Chondrocyte (in vitro differentiated cells): ENCODE measurements around the gene TOX2. TPM values are rescaled to one million over a fixed set of nuclear protein-coding genes. Genes with fewer than 3 reads are reported as not detected.

Source experiments
- DNase-seq: peaks from one replicate; pipeline ENCODE4 v3.0.0; 2021; ENCODE audit warnings: mixed read lengths, low spot score
- H3K27ac Mint-ChIP-seq: one replicate; pipeline ENCODE4 v1.8.0; 2021; ENCODE audit warnings: mild to moderate bottlenecking, moderate library complexity, mixed read lengths; ENCODE audit not compliant: unreplicated experiment
- H3K27me3 Mint-ChIP-seq: 2 replicates; pipeline ENCODE4 v1.8.0; 2021; ENCODE audit warnings: low read depth, mixed read lengths
- H3K36me3 Mint-ChIP-seq: 2 replicates; pipeline ENCODE4 v1.8.0; 2021; ENCODE audit warnings: low read depth, mixed read lengths
- H3K4me1 Mint-ChIP-seq: 2 replicates; pipeline ENCODE4 v1.8.0; 2021; ENCODE audit warnings: low read depth, mild to moderate bottlenecking, mixed read lengths
- H3K4me3 Mint-ChIP-seq: one replicate; pipeline ENCODE4 v1.8.0; 2021; ENCODE audit warnings: mild to moderate bottlenecking, moderate library complexity, mixed read lengths; ENCODE audit not compliant: unreplicated experiment
- H3K9me3 Mint-ChIP-seq: 2 replicates; pipeline ENCODE4 v1.8.0; 2021; ENCODE audit warnings: low read depth, mixed read lengths
- total RNA-seq: library from RNA; stranded (reverse); gene quantifications from 3 replicates; pipeline ENCODE4 v1.2.1, GENCODE V29; 2021
- TF ChIP-seq, protein P1 (sequence below): fragments of 200-600 bp; sonication (generic); IDR thresholded peaks from 2 replicates; pipeline ENCODE4 v1.5.0; 2021; ENCODE audit warnings: antibody characterized with exemption, mild to moderate bottlenecking, moderate library complexity

The TOX2 gene
- total RNA-seq, 1 donor from 2014 or later, result 0.12 TPM

DNA sequence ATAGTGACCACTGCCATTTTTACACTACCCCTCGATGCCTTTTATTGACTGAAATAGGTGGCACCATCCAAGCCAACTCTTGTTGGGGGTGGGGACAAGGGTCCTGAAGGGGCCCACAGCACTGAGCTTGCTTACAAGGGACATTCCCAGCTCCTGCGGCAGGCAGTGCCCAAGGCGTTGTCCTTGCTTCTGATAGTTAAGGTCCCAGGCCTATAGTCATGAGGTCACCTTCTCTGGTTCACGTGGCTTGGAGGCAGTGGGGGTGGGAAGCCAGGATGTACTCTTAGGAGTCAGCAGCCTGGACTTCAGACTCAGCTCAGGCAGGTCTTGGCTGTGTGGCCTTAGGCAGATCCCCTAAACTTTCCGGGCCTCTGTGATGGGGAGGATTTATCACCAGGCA is 48.6 kb downstream of the TOX2 start:
- TF ChIP-seq, protein P1, sequence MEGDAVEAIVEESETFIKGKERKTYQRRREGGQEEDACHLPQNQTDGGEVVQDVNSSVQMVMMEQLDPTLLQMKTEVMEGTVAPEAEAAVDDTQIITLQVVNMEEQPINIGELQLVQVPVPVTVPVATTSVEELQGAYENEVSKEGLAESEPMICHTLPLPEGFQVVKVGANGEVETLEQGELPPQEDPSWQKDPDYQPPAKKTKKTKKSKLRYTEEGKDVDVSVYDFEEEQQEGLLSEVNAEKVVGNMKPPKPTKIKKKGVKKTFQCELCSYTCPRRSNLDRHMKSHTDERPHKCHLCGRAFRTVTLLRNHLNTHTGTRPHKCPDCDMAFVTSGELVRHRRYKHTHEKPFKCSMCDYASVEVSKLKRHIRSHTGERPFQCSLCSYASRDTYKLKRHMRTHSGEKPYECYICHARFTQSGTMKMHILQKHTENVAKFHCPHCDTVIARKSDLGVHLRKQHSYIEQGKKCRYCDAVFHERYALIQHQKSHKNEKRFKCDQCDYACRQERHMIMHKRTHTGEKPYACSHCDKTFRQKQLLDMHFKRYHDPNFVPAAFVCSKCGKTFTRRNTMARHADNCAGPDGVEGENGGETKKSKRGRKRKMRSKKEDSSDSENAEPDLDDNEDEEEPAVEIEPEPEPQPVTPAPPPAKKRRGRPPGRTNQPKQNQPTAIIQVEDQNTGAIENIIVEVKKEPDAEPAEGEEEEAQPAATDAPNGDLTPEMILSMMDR, result no peak
- no peaks in the 10 kb centered on the region for H3K36me3 Mint-ChIP-seq
- H3K27ac Mint-ChIP-seq, result no peak overlapping the region

DNA sequence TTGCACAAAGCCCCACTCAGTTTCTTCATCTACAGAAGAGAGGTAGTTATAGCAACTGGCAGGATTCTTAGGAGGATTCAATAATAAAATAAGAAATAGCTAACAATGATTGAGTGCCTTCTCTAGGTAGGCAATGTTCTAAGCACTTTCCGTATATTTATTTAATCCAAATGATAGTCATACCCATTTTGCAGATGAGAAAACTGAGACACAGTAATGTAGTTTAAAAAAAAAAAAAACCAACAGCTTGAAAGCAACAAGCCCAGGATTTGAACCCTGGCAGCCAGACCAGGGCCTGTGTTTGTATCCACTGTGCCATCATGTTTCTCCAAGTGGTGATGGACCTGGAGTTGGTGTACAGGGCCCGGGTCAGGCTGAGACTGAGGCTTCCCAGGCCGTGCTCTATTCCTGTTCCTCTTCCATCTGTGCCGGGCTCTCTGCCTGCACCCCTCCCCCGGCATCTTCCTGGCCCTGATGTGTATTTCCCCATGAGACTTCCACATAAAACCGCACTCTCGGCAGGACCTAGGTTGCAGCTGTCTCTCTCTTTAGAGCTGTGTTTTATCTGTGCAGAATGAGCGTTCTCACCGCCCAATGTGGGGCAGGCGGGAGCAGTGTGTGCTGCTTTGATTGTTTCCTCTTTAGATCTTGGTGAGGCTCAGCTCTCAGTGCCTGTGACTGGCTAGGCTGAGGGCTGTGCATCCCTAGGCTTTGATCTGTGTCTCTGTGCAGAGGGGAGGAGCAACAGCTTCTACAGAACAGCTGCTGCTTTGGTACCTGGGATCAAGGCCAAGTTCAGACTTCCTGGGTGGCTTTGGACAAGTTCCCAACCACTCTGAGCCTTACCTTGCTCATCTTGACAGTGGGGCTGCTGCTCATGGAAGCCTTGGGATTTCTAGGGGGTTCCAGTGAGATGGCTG is 49.5 kb downstream of the TOX2 start:
- no peak for DNase-seq
- H3K27ac Mint-ChIP-seq, result no peak overlapping the region

More for the DNA sequence above, 48.6 kb downstream of the TOX2 start:
- H3K27me3 Mint-ChIP-seq, result peaks cover 11% of the 10 kb centered on the region
- H3K9me3 Mint-ChIP-seq, result no peaks in the 10 kb centered on the region
- DNase-seq, result no peak
- H3K4me1 Mint-ChIP-seq, result peaks cover 3% of the 10 kb centered on the region
- H3K4me3 Mint-ChIP-seq, result no peak overlapping the region

GRCh38 chr20:43968341-43969000 is 53.8 kb downstream of the TOX2 start:
- peaks cover 4% of the 10 kb centered on the region for H3K9me3 Mint-ChIP-seq
- no peak overlapping the region for H3K4me3 Mint-ChIP-seq
- no peaks in the 10 kb centered on the region for H3K36me3 Mint-ChIP-seq
- peaks cover 21% of the 10 kb centered on the region for H3K27me3 Mint-ChIP-seq
- H3K4me1 Mint-ChIP-seq, result peaks cover 3% of the 10 kb centered on the region
- DNase-seq, result no peak
- TF ChIP-seq, protein P1, result no peak
- H3K27ac Mint-ChIP-seq, result no peak overlapping the region

More for the DNA sequence above, 49.5 kb downstream of the TOX2 start:
- Mint-ChIP-seq H3K4me1 (peaks cover 3% of the 10 kb centered on the region), H3K9me3 (no peaks in the 10 kb centered on the region), H3K36me3 (no peaks in the 10 kb centered on the region), H3K4me3 (no peak overlapping the region), H3K27me3 (peaks cover 12% of the 10 kb centered on the region)
- TF ChIP-seq, protein P1, result no peak

DNA sequence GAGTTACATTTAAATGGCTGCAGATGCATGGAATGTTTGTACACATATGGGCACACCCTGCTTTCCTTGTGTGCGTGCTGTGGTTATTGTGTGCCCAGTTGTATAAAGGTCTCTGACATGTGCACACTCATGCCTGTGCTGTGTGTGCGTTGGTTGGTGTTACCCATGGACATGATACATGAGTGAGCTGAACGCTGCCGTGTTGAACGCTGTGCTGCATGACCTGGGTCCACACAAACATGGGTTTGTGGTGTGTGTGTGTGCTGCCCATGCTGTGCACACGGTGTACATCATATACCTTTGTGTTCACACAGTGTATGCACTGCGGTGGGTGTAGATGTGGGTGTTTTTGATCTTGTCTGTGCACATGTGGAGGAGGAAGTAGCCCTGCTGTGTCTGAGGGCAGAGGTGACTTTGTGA is 54.4 kb downstream of the TOX2 start:
- DNase-seq, result no peak
- Mint-ChIP-seq H3K27me3 (peaks cover 21% of the 10 kb centered on the region), H3K27ac (no peak overlapping the region), H3K4me1 (peaks cover 3% of the 10 kb centered on the region), H3K9me3 (peaks cover 4% of the 10 kb centered on the region), H3K4me3 (no peak overlapping the region), H3K36me3 (no peaks in the 10 kb centered on the region)
- TF ChIP-seq, protein P1, result no peak

- Mint-ChIP-seq H3K9me3 (peaks cover 4% of the 10 kb centered on the region), H3K4me1 (no peaks in the 10 kb centered on the region), H3K36me3 (no peaks in the 10 kb centered on the region), H3K27me3 (peaks cover 17% of the 10 kb centered on the region), H3K4me3 (no peak overlapping the region), H3K27ac (no peak overlapping the region)
- no peak for DNase-seq
- TF ChIP-seq, protein P1, result no peak
These were observed 55.0 kb downstream of the TOX2 start for GRCh38 chr20:43969501-43970182.
